Endothelial cell (in vitro differentiated cells): ENCODE measurements around the gene ECM1. TPM values are rescaled to one million over a fixed set of nuclear protein-coding genes. Genes with fewer than 3 reads are reported as not detected.

Experiments
- DNase-seq: peaks from one replicate; pipeline ENCODE4 v3.0.0; 2021; ENCODE audit warnings: low spot score
- H3K27ac Mint-ChIP-seq: one replicate; pipeline ENCODE4 v1.8.0; 2021; ENCODE audit warnings: mixed read lengths, inconsistent platforms; ENCODE audit not compliant: unreplicated experiment
- H3K27me3 Mint-ChIP-seq: one replicate; pipeline ENCODE4 v1.8.0; 2021; ENCODE audit warnings: mild to moderate bottlenecking, moderate library complexity, mixed read lengths, inconsistent platforms; ENCODE audit not compliant: unreplicated experiment
- H3K36me3 Mint-ChIP-seq: one replicate; pipeline ENCODE4 v1.8.0; 2021; ENCODE audit warnings: mild to moderate bottlenecking, low read depth, mixed read lengths, inconsistent platforms; ENCODE audit not compliant: unreplicated experiment
- H3K4me1 Mint-ChIP-seq: one replicate; pipeline ENCODE4 v1.8.0; 2021; ENCODE audit warnings: mild to moderate bottlenecking, mixed read lengths, inconsistent platforms; ENCODE audit not compliant: unreplicated experiment
- H3K4me3 Mint-ChIP-seq: one replicate; pipeline ENCODE4 v1.8.0; 2021; ENCODE audit warnings: mild to moderate bottlenecking, mixed read lengths, inconsistent platforms; ENCODE audit not compliant: unreplicated experiment
- H3K9me3 Mint-ChIP-seq: one replicate; pipeline ENCODE4 v1.8.0; 2021; ENCODE audit warnings: mixed read lengths, inconsistent platforms; ENCODE audit not compliant: unreplicated experiment
- CTCF ChIP-seq: fragments of 200-600 bp; sonication (generic); IDR thresholded peaks from one replicate; pipeline ENCODE4 v1.5.0; 2021; ENCODE audit warnings: antibody characterized with exemption; ENCODE audit not compliant: unreplicated experiment
- total RNA-seq: library from RNA; stranded (reverse); fragmentation: NEBNext Ultra II Directional; extraction: Animal tissue kit (Norgen Biotek cat#: 25700); gene quantifications from one replicate; pipeline ENCODE4 v1.2.1, GENCODE V29; 2021; ENCODE audit not compliant: unreplicated experiment

The ECM1 gene
- total RNA-seq, 1 donor from 2014 or later, result 637 TPM

DNA sequence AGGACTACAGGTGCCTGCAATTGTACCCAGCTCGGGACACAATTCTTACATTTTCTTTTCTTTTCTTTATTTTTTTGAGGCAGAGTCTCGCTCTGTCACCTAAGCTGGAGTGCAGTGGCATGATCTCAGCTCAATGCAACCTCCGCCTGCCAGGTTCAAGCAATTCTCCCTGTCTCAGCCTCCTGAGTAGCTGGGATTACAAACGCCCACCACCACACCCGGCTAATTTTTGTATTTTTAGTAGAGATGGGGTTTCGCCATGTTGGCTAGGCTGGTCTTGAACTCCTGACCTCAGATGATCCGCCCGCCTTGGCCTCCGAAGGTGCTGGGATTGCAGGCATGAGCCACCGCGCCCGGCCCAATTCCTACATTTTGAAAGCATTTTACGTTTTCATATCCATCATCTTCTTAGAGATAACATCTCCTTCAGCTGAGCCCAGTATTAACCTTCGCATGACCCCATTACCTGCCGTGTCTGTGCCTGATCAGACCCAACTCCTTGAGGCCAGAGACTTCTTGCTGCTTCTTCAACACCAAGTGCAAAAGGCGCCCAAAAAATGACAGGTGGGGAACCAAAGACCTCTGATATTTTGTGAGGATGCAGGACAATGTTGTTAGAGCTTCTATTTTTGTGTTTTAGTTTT is 38.5 kb downstream of the ECM1 start:
- Mint-ChIP-seq H3K27me3 (peaks cover 8% of the 10 kb centered on the region), H3K9me3 (no peaks in the 10 kb centered on the region), H3K27ac (no peak overlapping the region), H3K36me3 (no peaks in the 10 kb centered on the region), H3K4me1 (peaks cover 3% of the 10 kb centered on the region), H3K4me3 (no peak overlapping the region)
- TF ChIP-seq CTCF, result no peak
- DNase-seq, result no peak

DNA sequence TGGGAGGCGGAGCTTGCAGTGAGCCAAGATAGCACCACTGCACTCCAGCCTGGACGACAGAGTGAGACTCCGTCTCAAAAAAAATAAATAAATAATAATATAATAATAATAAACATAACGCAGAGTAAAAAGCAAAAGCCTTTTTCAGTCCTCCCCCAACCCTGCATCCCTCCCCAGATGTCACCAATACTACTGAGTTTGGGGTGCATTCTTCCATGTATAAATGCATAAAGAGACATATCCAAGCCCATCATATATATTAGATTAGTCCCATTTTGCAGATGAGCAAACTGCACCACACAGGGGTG is 40.4 kb downstream of the ECM1 start:
- no peak for TF ChIP-seq CTCF
- H3K27me3 Mint-ChIP-seq, result peaks cover 15% of the 10 kb centered on the region
- H3K4me3 Mint-ChIP-seq, result peak overlapping the region; percentile 78
- no peak for DNase-seq
- no peaks in the 10 kb centered on the region for H3K9me3 Mint-ChIP-seq
- H3K36me3 Mint-ChIP-seq, result no peaks in the 10 kb centered on the region
- no peak overlapping the region for H3K27ac Mint-ChIP-seq
- H3K4me1 Mint-ChIP-seq, result peaks cover 3% of the 10 kb centered on the region

DNA sequence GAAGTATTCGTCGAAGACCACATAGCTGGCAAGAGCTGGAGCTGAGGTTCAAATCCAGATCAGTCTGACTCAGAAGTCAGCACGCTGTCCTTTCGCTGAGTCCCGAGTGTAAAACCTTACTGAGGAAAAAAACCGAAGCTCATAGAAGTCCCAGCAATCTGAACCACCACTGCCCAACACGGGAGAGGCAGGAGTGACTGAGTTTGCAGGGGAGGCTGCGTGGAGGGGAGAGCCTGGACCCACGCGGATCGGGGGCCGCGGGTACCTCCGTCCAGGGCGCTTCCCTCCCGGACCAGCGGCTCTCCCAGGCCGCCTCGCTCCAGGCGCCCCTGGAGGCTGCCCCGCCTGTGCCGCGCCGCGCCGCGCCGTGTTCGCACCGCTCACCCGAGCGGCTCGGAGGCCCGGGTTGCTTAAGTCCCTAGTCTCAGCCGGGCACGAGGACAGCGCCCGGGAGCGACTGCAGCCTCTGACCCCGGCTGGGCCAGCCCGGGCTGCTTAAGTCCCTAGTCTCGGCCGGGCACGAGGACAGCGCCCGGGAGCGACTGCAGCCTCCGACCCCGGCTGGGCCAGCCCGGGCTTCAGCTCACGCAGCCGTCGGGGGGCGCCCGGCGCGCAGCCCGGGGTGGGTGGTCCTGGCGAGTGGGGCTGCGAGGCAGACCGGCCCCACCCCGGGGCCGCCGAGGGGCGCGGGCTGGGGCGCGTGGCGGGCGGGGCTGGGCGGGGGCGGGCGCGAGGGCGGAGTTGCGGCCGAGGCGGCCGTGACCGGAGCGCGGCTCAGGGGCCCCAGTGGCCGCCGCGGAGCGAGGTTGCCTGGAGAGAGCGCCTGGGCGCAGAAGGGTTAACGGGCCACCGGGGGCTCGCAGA is 41.0 kb downstream of the ECM1 start, which contains the start of gene ADAMTSL4:
TSS of gene ADAMTSL4 (plus strand) at position 777 of the 864 bp plus-strand sequence. CDS start 2,881 bp downstream, outside the sequence.
- Mint-ChIP-seq H3K9me3 (no peaks in the 10 kb centered on the region), H3K36me3 (no peaks in the 10 kb centered on the region), H3K4me3 (peak within 1 kb of the TSS; percentile 79), H3K27ac (no peak within 1 kb of the TSS), H3K4me1 (peaks cover 3% of the 10 kb centered on the region), H3K27me3 (peaks cover 19% of the 10 kb centered on the region)
- peak; percentile 68 for DNase-seq
- TF ChIP-seq CTCF, result no peak

GRCh38 chr1:150549496-150550221 is 41.8 kb downstream of the ECM1 start:
- H3K27me3 Mint-ChIP-seq, result peaks cover 21% of the 10 kb centered on the region
- DNase-seq, result no peak

More at GRCh38 chr1:150549496-150550221, 41.8 kb downstream of the ECM1 start:
- Mint-ChIP-seq H3K27ac (no peak overlapping the region), H3K4me1 (peaks cover 3% of the 10 kb centered on the region), H3K36me3 (no peaks in the 10 kb centered on the region), H3K9me3 (no peaks in the 10 kb centered on the region), H3K4me3 (peak overlapping the region; percentile 79)
- no peak for TF ChIP-seq CTCF
